CD4-positive, alpha-beta T cell (primary cell): ENCODE measurements around the gene GALNT1. TPM values are rescaled to one million over a fixed set of nuclear protein-coding genes. Genes with fewer than 3 reads are reported as not detected.

Experiments used
- ATAC-seq: fragments of 200-7000 bp; cut with Tn5 transposase; one replicate; pipeline ENCODE4 v1.10.0; 2022; ENCODE audit warnings: mild to moderate bottlenecking; ENCODE audit not compliant: poor library complexity
- CTCF ChIA-PET: fragments of 350-600 bp; sonication (Branson Sonifier 250); formaldehyde crosslinking; loops from one replicate; lab custom pipeline; 2021; ENCODE audit warnings: antibody characterized with exemption, inconsistent platforms; lab: Charles Lee
- POLR2A ChIA-PET: fragments of 350-600 bp; sonication (Branson Sonifier 250); formaldehyde crosslinking; loops from one replicate; lab custom pipeline; 2021; ENCODE audit warnings: antibody characterized with exemption, inconsistent platforms; lab: Charles Lee
- DNase-seq, 14 experiments: peaks; one replicate each; pipeline ENCODE4 v3.0.0-alpha.2; 2013 to 2020; ENCODE audit warnings: mixed read lengths in 2 of 14
- H3K27ac ChIP-seq, 2 donors: one replicate each; pipeline versions ENCODE4 v1.5.1 to v1.7.0; 2013; ENCODE audit warnings: low read length in 2 of 2, low read depth in 1 of 2, mild to moderate bottlenecking in 1 of 2
- H3K27me3 ChIP-seq, 2 experiments: 1 replicate in 1 of 2; 2 replicates in 1 of 2; pipeline versions ENCODE4 v1.6.1 to v1.7.0; 2013; ENCODE audit warnings: low read length in 2 of 2, control low read depth in 1 of 2, mild to moderate bottlenecking in 1 of 2, moderate library complexity in 1 of 2; ENCODE audit not compliant: insufficient read depth in 2 of 2, control insufficient read depth in 1 of 2
- H3K36me3 ChIP-seq: one replicate; pipeline ENCODE4 v1.6.1; 2013; ENCODE audit warnings: low read length, control low read depth; ENCODE audit not compliant: insufficient read depth
- H3K4me1 ChIP-seq: one replicate; pipeline ENCODE4 v1.6.1; 2013; ENCODE audit warnings: low read length, control low read depth; ENCODE audit not compliant: insufficient read depth
- H3K4me3 ChIP-seq: one replicate; pipeline ENCODE4 v1.5.1; 2013; ENCODE audit warnings: mild to moderate bottlenecking, low read length, moderate library complexity
- H3K9me3 ChIP-seq, 2 experiments: 1 replicate in 1 of 2; 2 replicates in 1 of 2; pipeline versions ENCODE4 v1.6.1 to v1.7.0; 2013; ENCODE audit warnings: low read length in 2 of 2, mild to moderate bottlenecking in 2 of 2, control low read depth in 1 of 2, moderate library complexity in 1 of 2; ENCODE audit not compliant: control insufficient read depth in 1 of 2, insufficient read depth in 1 of 2
- H3K27ac Mint-ChIP-seq: one replicate; pipeline ENCODE4 v1.8.0; 2020; ENCODE audit warnings: mixed read lengths
- H3K27me3 Mint-ChIP-seq: one replicate; pipeline ENCODE4 v1.8.0; 2021; ENCODE audit warnings: mixed read lengths
- H3K36me3 Mint-ChIP-seq: one replicate; pipeline ENCODE4 v1.8.0; 2021; ENCODE audit warnings: low read depth, mixed read lengths
- H3K4me1 Mint-ChIP-seq: one replicate; pipeline ENCODE4 v1.8.0; 2021; ENCODE audit warnings: low read depth, mixed read lengths
- H3K4me3 Mint-ChIP-seq: one replicate; pipeline ENCODE4 v1.8.0; 2020; ENCODE audit warnings: mild to moderate bottlenecking, mixed read lengths
- H3K9me3 Mint-ChIP-seq: one replicate; pipeline ENCODE4 v1.8.0; 2020; ENCODE audit warnings: mixed read lengths
- CTCF ChIP-seq: fragments of 200-600 bp; IDR thresholded peaks from one replicate; pipeline ENCODE4 v1.8.0; 2022; ENCODE audit warnings: antibody characterized with exemption, mild to moderate bottlenecking
- intact Hi-C, 2 experiments: fragments of 100-400 bp; cut with DNase I in 1 of 2; cut with micrococcal nuclease in 1 of 2; formaldehyde crosslinking; loops; one replicate each; pipeline versions ENCODE4 v1.15.1 to v1.9.0; 2023 to 2025; cut with DNase I, micrococcal nuclease
- polyA plus RNA-seq, 2 donors: library from polyadenylated mRNA; unstranded; fragments of 120-200 nt; gene quantifications; one replicate each; pipeline ENCODE4 v1.2.1, GENCODE V29; 2013
- total RNA-seq, 174 experiments: library from RNA in 2 of 174; stranded (reverse) in 2 of 174; gene quantifications; one replicate each; pipeline ENCODE4 v1.2.3 and lab custom pipeline; 2021 to 2026

Gene GALNT1
- total RNA-seq (10 to 100 TPM; 16.1 to 17.9 TPM), total RNA-seq (lab: John Stamatoyannopoulos, UW) (43.9 to 176 (median 94.3) reads per million in 172 experiments)
- 26.2 TPM for polyA plus RNA-seq (2013, experiment 1 of 2)
- 27.8 TPM for polyA plus RNA-seq (2013, experiment 2 of 2)

DNA sequence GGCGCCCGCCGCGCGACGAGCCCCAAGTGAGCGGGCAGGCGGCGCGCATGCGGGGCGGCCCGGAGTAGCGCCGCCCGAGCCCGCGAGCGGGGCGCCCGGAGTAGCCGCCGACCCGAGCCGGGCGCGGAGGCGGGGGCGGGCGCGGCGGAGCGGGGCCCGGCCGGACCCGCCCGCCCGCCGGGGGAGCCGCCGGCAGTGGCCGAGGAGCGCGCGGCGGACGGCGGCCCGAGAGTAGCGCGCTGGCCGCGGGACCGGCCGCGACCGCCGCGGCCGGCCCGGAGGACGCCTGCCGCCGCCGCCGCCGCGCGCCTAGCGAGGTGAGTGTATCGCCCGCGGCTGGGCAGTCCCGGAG lies at the start of gene GALNT1:
TSS of gene GALNT1 (plus strand) at position 195 of the 352 bp plus-strand sequence. CDS start 72,923 bp downstream, outside the sequence.
- ChIA-PET CTCF (interaction anchor here (1.5 kb wide), 1 partner anchor 35 kb away, joined by 5 read pairs; no protein-coding TSS in a partner anchor), POLR2A (interaction anchor here (1.0 to 2.9 kb wide), 6 partner anchors 35 to 541 kb away, joined by 3 to 32 read pairs (median 4); partner anchors contain the start of genes INO80C, RMP24, ZNF397 and ZSCAN30)
- ATAC-seq (peak; percentile 19), DNase-seq (peak in 2 of 14 experiments; percentile 16 to 35)
- H3K9me3 Mint-ChIP-seq, result no peaks in the 10 kb centered on the region
- H3K27ac Mint-ChIP-seq, result peak within 1 kb of the TSS; percentile 80
- H3K36me3 Mint-ChIP-seq, result no peaks in the 10 kb centered on the region
- peak within 1 kb of the TSS; percentile 26 to 42 for H3K27ac ChIP-seq
- no peak for TF ChIP-seq CTCF
- H3K27me3 Mint-ChIP-seq, result peaks cover 7% of the 10 kb centered on the region
- H3K4me3 Mint-ChIP-seq, result peak within 1 kb of the TSS; percentile 95
- H3K4me3 ChIP-seq, result peak within 1 kb of the TSS; percentile 64
- H3K4me1 ChIP-seq, result peaks cover 18% of the 10 kb centered on the region
- intact Hi-C loops, result loop anchor here (1.0 to 10.0 kb wide), 8 partner anchors 36 to 543 kb away; partner anchors contain the start of genes ELP2 (in 1 of the 2), MAPRE2 (in 1 of the 2), RMP24 (in 1 of the 2) and SLC39A6 (in 1 of the 2)
- peaks cover 40% of the 10 kb centered on the region for H3K4me1 Mint-ChIP-seq
- no peaks in the 10 kb centered on the region for H3K36me3 ChIP-seq
- H3K9me3 ChIP-seq, result no peaks in the 10 kb centered on the region
- H3K27me3 ChIP-seq, result no peaks in the 10 kb centered on the region

GRCh38 chr18:35533916-35534405 lies 47.6 kb upstream of the GALNT1 start:
- peaks cover 17% of the 10 kb centered on the region for H3K9me3 Mint-ChIP-seq
- H3K36me3 ChIP-seq, result no peaks in the 10 kb centered on the region
- intact Hi-C loops, result no loop called here
- ChIA-PET POLR2A (no interaction called here), CTCF (no interaction called here)
- DNase-seq (no peak), ATAC-seq (no peak)
- no peak overlapping the region for H3K27ac ChIP-seq
- H3K9me3 ChIP-seq, result peaks cover 0 to 4% of the 10 kb centered on the region in 2 experiments
- H3K4me3 ChIP-seq, result no peak overlapping the region
- no peak for TF ChIP-seq CTCF
- H3K27ac Mint-ChIP-seq, result no peak overlapping the region
- no peaks in the 10 kb centered on the region for H3K36me3 Mint-ChIP-seq
- H3K4me1 Mint-ChIP-seq, result no peaks in the 10 kb centered on the region
- H3K4me3 Mint-ChIP-seq, result no peak overlapping the region
- peaks cover 0 to under 1% of the 10 kb centered on the region in 2 experiments for H3K27me3 ChIP-seq
- no peaks in the 10 kb centered on the region for H3K4me1 ChIP-seq
- H3K27me3 Mint-ChIP-seq, result peaks cover 15% of the 10 kb centered on the region

DNA sequence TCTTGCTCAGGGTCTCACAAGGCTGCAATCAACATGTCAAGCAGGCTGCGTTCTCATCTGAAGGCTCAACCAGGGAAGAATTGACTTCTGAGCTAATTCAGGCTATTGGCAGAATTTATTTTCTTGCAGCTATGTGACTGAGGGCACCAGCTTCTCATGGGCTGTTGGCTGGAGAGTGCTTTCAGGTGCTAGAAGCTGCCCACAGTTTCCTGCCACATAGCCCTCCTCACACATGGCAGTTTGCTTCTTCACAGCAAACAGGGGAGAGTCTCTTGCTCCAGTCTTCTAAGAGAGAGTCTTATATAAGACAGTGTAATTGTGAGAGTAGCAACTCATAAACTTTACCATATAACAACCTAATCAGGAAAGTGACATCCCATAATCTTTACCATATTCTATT lies 46.2 kb upstream of the GALNT1 start:
- ChIA-PET CTCF (no interaction called here), POLR2A (no interaction called here)
- ATAC-seq (no peak), DNase-seq (no peak)
- Histone ChIP-seq H3K9me3 (peaks cover 0 to 4% of the 10 kb centered on the region in 2 experiments), H3K4me3 (no peak overlapping the region), H3K27ac (no peak overlapping the region), H3K36me3 (no peaks in the 10 kb centered on the region), H3K27me3 (no peaks in the 10 kb centered on the region), H3K4me1 (no peaks in the 10 kb centered on the region)
- peaks cover 15% of the 10 kb centered on the region for H3K9me3 Mint-ChIP-seq
- no peak for TF ChIP-seq CTCF
- intact Hi-C loops, result no loop called here
- no peaks in the 10 kb centered on the region for H3K36me3 Mint-ChIP-seq
- H3K4me3 Mint-ChIP-seq, result no peak overlapping the region
- H3K27me3 Mint-ChIP-seq, result peaks cover 10% of the 10 kb centered on the region
- H3K4me1 Mint-ChIP-seq, result no peaks in the 10 kb centered on the region
- H3K27ac Mint-ChIP-seq, result no peak overlapping the region
